Stimulated activated CD8-positive, alpha-beta memory T cell treated with anti-CD3 and anti-CD28 coated beads, Interleukin-15, amount 100 ng/mL, for 1 hour (primary cell): ENCODE measurements around the gene SMKR1.
"Not testable (repeated sequence)": the region's sequence is repeated elsewhere in the genome, so short reads cannot be mapped to it uniquely, and the experiment has no call there.

ENCODE experiments used
- DNase-seq: peaks from one replicate; pipeline ENCODE4 v3.0.0-alpha.2; 2020; ENCODE audit warnings: low read depth

SMKR1 gene

DNA sequence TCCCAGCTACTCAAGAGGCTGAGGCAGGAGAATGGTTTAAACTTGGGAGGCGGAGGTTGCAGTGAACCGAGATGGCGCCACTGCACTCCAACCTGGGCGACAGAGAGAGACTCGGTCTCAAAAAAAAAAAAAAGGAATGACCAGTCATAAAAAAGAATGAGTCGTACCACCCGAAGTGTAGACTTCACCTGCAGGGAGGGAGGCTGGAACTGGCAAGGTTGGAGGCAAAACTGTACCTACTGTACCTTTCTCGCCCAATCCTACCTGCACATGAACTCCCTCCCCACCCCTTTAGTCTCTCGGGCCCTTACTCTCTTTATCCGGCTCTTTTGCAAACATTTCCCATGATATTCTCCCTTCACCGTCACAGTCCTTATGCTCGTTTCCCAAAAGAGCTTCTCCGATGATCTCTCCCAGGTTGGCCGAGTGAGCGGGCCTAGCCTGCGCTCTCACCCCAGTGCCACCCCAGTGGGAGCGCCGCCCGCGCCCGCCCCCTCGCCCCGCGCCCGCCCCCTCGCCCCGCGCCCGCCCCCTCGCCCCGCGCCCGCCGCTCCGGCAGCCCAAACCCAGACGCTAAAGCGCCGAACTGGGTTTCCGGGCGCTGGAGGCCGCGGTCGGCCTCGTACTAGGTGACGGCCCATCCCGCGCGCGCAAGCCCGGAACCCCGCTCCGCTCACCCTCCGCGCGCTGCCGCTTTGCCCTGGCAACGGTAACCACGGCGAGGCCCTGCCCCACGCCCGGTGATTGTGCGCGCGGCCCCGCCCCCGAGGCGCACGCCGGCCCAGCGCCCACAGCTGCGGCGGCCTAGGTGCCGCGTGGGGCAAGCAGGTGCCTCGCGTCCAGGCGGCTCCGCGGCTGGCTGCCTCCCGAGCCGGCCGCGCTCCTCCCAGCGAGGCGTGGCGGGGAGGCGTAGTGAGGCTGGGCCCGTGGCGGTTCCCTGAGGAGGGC is at the start of gene SMKR1:
Gene SMKR1 (plus strand): TSS at position 772 of the 948 bp plus-strand sequence. CDS start 294 bp downstream, outside the sequence.
- peak; percentile 80 for DNase-seq

DNA sequence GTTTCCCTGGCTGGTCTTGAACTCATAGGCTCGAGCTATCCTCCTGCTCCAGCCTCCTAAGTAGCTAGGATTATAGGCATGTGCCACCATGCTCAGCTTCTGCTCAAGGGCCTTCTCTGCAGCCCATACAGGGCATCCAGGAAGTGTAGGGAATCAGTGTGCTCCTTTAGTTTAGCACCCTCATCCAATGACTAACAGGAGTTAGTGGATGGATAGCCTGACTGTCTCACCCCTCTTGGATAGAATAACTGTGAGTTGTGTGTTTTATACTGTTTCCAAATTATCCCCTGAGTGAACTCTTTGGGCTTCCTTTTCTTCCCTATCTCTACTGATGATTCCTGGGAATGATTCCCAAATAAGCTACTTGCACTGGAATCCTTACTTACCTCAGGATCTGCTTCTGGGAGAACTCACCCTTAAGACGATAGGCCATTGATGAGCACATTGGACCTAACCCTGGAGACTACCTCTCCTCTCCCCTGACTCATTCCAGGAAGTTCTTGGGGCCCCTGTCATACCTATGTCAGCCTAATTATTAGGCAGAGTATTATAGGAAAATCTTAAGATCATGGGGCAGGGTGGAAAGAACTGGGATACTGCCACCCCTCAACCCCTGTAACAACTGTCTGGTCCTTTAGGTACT is 49.6 kb upstream of the SMKR1 start:
- DNase-seq: no peak

DNA sequence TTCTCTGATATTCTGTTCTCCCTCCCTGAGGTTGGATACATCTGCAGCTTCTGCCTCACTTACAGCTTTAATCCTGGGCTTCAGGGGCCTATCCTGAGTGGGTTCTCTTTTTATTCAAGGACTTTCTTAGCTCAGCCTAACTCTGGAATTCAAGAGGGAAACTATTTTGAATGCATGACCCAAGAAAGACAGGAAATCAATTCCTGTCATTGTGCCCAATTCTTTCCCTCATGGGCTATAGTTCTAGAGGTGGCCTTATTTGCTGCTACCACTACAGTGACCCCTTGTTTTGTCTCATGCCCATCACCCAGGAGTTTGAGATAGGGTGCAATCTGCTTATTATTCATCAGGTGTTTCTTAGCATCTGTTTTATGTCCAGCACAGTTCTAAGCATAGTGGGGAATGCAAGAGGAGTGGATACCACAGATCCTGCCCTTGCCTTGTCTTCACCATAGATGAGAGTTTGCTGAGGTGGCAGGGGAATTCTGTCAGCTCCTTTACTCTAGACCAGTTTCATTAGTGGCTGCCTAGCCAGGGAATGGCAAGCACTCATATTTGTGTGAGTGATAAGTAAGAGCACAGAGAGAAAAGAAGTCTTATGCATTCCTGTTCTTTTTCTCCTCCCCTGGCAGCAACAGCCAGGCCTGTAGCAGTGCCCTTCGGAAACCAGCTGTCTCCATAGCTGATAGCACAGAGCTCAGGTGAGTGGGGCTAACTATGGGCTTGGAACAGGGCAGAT is 48.7 kb upstream of the SMKR1 start:
- DNase-seq: no peak

DNA sequence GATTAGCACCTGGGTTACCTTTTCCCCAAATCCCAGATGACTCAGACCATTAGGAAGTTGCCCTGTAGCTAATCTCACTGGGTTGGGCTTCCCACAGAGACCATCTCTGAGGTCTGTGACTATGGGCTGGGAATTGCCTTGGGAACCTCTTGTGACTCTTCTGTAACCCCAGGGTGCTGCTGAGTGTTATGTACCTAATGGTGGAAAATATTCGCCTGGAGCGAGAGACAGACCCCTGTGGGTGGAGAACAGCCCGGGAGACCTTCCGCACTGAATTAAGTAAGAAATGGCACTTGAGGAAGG is 48.1 kb upstream of the SMKR1 start:
- DNase-seq: no peak

DNA sequence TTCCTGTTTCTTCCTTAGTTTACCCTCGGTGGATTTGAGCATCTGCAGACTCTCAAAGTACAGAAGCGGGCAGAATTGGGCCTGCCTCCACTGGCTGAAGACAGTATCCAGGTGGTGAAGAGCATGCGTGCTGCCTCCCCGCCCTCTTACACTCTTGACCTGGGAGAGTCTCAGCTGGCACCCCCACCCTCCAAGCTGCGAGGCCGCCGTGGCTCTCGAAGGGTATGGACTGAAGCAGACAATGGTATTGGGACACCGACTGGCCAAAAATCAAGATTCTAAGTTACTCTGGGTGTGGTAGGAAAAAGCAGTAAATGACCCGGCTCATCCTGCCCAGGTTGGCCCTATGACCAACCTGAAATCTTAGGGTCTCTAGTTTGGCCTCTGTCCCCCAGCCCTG is 45.9 kb upstream of the SMKR1 start:
- DNase-seq: no peak

DNA sequence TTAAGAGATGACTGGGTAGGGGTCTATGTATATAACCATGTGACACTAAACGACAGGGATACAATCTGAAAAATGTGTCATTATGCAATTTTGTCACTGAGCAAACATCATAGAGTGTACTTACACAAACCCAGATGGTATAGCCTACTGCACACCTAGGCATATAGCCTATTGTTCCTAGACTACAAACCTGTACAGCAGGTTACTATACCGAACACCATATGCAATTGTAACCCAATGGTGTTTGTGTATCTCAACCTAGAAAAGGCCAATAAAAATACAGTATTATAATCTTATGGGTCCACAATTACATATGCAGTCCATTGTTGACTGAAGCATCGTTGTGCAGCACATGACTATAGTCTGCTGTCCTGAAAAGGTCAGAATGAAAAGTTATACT is 45.2 kb upstream of the SMKR1 start:
- no peak for DNase-seq

DNA sequence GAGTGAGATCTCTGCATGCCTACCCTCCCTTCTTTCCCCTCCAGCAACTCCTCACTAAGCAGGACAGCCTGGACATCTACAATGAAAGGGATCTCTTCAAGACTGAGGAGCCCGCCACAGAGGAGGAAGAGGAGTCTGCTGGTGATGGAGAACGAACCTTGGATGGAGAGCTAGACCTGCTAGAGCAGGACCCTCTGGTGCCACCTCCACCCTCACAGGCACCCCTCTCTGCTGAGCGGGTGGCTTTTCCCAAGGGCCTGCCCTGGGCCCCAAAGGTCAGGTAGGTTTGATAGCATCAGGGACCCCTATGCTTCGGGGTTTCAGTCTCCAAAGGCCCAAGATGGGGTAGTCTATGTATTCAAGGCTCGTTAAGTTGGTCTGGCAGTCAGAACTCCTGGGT is 44.2 kb upstream of the SMKR1 start:
- DNase-seq: no peak

DNA sequence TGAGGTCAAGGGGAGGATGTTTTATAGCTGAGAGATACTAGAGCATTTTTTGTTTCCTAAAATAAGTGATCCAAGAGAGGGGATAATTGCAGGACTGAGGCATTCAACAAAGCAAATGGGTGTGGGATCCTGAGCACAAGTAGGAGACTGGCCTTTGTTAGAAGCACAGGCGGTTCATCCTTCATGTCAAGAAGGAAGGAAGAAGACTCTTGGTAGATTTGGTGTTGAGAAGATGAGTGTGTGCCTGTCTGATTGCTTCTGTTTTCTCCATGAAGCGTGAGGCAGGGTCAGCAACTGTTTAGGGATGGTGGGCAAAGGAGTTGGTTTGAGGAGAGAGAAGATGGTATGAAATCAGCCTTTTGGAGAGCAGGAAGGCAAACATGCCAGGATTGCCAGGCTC is 40.5 kb upstream of the SMKR1 start:
- DNase-seq: no peak

DNA sequence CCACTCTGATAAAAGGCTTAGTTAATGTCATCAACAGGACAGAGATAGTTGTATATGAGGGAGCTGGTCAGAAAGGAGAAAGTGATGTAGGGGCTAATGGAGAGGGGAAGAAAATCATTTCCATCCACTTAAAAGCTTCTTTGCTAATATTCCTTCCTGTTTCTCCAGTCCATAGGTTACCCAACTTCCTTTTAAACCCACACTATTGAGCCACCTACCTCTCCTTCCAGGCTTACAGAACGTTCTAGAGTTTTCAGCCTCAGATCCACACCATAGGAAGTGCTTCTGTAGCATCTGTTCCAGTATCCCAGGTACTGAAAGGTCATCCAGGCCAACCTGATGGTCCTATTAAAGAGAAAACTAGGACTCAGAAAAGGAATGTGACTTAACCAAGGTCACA is 39.9 kb upstream of the SMKR1 start:
- no peak for DNase-seq

DNA sequence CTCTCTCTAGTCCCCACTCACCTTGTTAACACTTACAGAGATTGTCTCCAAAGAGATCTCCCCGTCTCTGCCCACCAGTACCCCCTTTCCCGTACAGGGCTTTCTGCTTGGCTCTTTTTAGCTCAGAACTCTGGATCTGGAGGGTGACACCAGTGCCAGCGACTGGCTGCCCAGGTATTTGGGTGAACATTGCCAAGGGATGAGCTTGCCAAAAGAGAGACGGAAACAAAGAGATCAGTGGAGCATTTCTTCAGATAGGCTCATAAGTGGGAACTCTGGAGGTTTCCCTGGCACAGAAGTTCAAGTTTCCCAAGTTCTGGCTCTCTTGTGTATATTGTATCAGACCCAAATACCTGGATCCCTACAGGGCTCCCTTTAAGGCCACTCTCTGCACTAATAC is 38.1 kb upstream of the SMKR1 start:
- DNase-seq: no peak

DNA sequence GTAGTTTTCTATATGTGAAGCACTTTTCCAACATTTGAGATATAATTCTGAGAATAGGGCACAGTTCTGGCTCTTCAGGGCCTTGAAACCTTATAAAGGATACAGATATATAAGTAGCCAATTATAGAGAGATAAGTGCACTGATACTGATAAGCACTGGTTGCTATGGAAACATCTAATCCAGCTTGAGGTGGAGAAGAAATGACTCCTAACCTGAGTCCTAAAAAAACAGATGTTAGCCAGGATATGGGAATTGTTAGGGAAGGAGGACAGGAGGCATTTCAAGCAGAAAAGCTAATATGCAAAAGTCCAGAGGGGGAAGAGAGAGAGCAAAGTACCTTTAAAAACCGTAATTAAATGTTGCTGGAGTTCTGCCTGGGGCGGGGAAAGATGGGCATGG is 37.3 kb upstream of the SMKR1 start:
- no peak for DNase-seq

DNA sequence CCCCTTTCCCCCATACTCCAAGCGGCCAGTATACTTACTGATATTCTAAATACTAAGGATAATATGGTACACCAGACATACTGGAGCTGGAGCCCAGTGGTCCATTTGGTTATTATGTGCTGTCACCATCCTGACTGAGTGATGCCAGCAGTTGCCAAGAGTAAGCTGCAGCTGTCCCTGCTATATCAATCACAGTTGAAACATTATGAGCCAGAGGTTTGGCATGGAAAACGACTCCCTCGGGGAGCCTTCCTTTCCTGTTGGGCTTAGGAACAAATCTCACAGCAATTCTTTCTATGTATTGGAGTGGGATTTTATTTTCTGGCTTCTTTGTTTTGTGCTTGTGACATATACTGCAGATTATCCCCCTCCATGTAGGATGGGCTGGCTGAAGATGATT is 35.5 kb upstream of the SMKR1 start:
- DNase-seq: no peak

DNA sequence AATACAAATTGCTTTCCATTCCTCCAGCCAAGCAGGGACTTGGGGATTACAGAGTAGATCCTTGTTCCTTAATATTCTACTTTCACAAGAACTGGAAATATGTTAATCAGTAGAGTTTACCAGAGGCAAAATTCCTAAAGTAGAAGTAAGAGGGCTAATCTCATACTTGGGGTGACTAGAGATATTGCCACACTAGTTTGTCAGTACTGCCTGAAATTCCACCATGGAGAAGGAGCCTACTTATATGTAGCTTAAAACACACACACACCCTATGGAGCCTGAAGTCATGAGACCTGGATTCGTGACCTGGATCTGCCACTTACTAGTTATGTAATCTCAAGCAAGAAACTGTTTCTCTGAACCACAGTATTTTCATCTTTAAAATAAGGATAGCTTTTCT is 34.2 kb upstream of the SMKR1 start:
- no peak for DNase-seq

DNA sequence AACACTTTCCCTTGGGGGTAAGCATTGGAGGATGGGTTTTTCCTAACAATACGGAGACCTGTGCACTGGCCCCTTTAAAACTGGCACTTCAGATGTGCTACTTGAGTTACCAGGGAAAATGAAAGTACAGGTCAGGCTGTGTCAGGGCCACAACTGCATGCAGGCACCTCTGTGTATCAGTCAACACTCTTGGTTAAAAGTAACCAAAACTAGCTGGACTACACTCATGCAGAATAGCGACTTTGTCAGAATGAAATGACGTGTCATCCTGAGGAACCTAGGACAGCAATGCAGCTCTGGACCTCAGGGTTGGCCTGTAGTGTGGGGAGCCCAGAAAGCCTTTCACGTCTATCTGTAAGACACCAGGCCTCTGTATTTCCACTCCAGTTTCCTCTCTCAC is 33.8 kb upstream of the SMKR1 start:
- no peak for DNase-seq

DNA sequence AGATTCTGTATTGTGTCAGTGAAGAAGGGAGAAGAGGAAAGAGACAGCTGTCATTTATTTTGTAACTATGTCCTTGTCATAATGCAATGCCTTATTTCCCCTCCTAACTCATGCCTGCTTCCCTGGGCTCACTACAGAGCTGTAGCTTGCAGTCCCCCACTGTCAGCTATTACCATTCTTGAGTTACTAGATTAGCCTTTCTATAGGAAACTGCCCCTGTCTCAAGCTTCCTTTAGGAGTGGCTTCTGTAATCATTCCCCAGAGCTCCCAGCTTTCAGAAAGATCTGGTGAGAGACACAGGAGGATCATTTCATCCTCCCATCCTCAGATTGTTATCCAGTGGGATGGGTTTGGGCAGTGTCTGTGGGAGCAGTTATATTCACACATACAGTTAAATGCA is 32.4 kb upstream of the SMKR1 start:
- DNase-seq: no peak

DNA sequence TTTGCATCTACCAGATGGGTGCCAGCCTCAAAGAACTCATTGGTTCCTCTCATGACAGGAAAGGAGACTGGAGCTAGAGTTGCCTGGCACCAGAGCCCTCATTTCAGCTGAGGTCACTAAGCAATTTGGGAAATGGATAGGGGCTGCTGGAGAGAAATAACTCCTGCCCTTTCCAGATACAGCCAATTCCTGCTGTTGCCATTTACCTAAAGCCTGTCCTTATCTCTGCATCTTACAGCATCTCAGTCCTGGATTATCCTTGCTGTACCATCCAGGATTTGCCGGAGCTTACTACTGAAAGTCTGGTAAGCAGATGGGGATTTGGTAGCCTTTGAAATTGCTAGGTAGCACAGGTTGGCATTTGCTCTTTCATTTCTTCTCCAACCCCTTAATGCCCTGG is 31.9 kb upstream of the SMKR1 start:
- DNase-seq: no peak

DNA sequence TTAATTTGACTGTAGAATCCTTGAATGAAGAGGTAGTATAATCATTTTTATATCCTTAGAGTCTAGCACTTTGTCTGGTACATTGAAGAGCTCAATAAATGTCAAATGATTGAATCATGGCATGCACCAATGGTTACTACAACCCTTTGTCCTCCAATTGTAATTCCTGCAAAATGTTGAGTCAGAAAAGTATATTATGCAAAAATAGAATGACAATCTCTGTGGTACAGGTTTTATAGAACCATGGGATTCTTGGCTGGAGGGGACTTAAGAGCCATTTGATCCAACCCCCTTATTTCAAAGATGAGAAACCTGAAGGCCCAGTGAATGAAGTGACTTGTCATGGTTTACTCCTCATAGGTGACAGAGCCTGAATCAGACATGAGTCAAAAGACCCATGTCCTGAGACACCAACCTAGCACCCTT is 30.9 kb upstream of the SMKR1 start:
- DNase-seq: no peak

DNA sequence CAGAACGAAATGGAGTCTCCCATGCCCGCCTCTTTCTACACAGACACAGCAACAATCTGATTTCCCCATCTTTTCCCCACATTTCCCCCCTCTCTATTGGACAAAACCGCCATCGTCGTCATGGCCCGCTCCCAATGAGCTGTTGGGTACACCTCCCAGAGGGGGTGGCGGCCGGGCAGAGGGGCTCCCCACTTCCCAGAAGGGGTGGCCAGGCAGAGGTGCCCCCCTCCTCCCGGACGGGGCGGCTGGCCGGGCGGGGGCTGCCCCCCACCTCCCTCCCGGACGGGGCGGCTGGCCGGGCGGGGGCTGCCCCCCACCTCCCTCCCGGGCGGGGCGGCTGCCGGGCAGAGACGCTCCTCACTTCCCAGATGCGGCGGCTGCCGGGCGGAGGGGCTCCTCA is 26.4 kb upstream of the SMKR1 start:
- not testable (repeated sequence) for DNase-seq

DNA sequence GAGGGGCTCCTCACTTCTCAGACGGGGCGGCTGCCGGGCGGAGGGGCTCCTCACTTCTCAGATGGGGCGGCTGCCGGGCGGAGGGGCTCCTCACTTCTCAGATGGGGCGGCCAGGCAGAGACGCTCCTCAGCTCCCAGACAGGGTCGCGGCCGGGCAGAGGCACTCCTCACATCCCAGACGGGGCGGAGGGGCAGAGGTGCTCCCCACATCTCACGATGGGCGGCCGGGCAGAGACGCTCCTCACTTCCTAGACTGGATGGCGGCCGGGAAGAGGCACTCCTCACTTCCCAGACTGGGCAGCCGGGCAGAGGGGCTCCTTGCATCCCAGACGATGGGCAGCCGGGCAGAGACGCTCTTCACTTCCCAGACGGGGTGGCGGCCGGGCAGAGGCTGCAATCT is 25.9 kb upstream of the SMKR1 start:
- DNase-seq: not testable (repeated sequence)

DNA sequence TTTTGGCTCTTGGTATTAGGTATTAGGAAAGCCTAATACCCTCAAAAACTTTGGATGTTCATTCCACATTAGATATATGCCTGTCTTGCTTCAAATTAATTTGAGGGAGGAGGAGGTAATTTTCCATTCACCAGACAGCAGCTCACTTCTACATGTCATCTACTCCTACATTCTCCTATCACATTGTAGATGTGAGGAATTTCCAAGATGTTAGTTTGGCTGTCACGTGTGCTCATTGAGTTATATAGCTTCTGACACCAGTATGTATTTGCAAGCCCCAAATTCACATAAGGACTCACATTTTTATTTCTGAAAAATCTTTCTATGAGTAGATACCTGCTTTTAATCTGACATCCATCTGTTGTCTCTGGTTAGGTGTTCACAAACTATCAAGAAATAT is 22.5 kb upstream of the SMKR1 start:
- no peak for DNase-seq

DNA sequence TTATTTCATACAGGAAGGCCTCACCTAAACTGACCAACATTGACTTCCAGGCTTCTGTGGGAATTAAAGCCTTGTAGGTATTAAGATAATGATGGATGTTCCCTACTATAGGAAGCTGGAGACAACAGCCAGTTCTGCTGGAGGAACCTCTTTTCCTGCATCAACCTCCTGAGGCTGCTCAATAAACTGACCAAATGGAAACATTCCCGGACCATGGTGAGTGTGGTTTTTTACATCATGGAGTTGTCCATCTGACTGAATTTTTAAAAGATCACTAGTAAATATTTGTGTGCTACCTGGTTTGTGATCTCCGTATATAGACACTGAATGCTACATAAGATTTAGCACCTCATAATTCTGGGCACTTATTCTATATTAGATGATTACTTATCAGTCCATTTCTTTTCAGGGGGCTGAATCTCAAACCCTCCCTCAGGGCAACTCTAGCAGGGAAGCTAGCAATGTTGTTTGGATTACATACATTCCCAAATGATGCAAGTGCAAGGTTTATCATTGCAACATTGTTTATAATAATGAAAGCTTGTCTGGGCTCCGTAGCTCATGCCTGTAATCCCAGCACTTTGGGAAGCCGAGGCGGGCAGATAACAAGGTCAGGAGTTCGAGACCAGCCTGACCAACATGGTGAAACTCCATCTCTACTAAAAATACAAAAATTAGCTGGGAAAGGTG is 21.5 kb upstream of the SMKR1 start:
- DNase-seq: no peak

DNA sequence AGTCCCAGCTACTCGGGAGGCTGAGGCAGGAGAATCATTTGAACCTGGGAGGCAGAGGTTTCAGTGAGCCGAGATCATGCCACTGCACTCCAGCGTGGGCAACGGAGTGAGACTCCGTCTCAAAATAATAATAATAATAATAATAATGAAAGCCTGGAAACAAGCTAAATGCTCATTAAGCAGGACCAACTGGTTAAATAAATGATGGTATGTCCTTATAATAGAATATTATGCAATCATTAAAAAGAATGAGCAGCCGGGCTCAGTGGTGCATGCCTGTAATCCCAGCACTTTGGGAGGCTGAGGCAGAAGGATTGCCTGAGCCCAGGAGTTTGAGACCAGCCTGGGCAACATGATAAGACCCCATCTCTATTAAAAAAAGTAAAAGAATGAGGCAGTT is 21.0 kb upstream of the SMKR1 start:
- DNase-seq: not testable (repeated sequence)
